K562 (cell line): ENCODE data around the gene MXI1. TPM values are rescaled to one million over a fixed set of nuclear protein-coding genes. Genes with fewer than 3 reads are reported as not detected.

ENCODE experiments used
- CBFA2T3 ChIP-seq: fragments of 450-650 bp; IDR thresholded peaks from 2 replicates; pipeline ENCODE4 v1.6.1; 2017
- CHD2 ChIP-seq: IDR thresholded peaks from 2 replicates; pipeline ENCODE4 v1.6.1; 2011; ENCODE audit warnings: low read depth, low read length
- CREB1 ChIP-seq, 2 experiments: sonication (generic) in 1 of 2; formaldehyde crosslinking in 1 of 2; IDR thresholded peaks; 2 replicates each; pipeline versions ENCODE4 v1.6.1 to v1.8.0; 2012 to 2022; ENCODE audit warnings: inconsistent platforms in 1 of 2, mild to moderate bottlenecking in 1 of 2, missing genetic modification reagents in 1 of 2, moderate library complexity in 1 of 2
- CTBP1 ChIP-seq: fragments of 450-650 bp; IDR thresholded peaks from 2 replicates; pipeline ENCODE4 v1.6.1; 2016; ENCODE audit warnings: borderline replicate concordance
- GABPB1 ChIP-seq: sonication (generic); formaldehyde crosslinking; IDR thresholded peaks from 2 replicates; pipeline ENCODE4 v1.8.0; 2022; ENCODE audit warnings: mild to moderate bottlenecking, missing genetic modification reagents
- HCFC1 ChIP-seq: IDR thresholded peaks from 2 replicates; pipeline ENCODE4 v1.6.1; 2012; ENCODE audit warnings: low read depth, low read length, improper control_type of control experiment
- KDM2B ChIP-seq: fragments of 250-450 bp; sonication (Bioruptor Pico); IDR thresholded peaks from 2 replicates; pipeline ENCODE4 v1.8.0; 2021; ENCODE audit warnings: mild to moderate bottlenecking, moderate library complexity
- MIER1 ChIP-seq: fragments of 450-650 bp; IDR thresholded peaks from 2 replicates; pipeline ENCODE4 v1.6.1; 2016; ENCODE audit warnings: antibody characterized with exemption, mild to moderate bottlenecking, low read depth
- MYBL2 ChIP-seq, 2 experiments: fragments of 450-650 bp in 1 of 2; sonication (generic) in 1 of 2; formaldehyde crosslinking in 1 of 2; IDR thresholded peaks; 2 replicates each; pipeline versions ENCODE4 v1.6.1 to v1.8.1; 2017 to 2022; ENCODE audit warnings: borderline replicate concordance in 1 of 2, inconsistent platforms in 1 of 2, low read depth in 1 of 2, mild to moderate bottlenecking in 1 of 2, missing genetic modification reagents in 1 of 2, moderate library complexity in 1 of 2
- NR2C2 ChIP-seq, 2 experiments: fragments of 200-800 bp in 1 of 2; sonication (Bioruptor generic) in 1 of 2; sonication (generic) in 1 of 2; formaldehyde crosslinking in 1 of 2; IDR thresholded peaks; 2 replicates each; pipeline versions ENCODE4 v1.6.1 to v1.8.0; 2016 to 2022; ENCODE audit warnings: mild to moderate bottlenecking in 1 of 2, missing compliant biosample characterization in 1 of 2, missing genetic modification characterization in 1 of 2, missing genetic modification reagents in 1 of 2
- SIRT6 ChIP-seq: IDR thresholded peaks from one replicate; pipeline ENCODE4 v1.6.1; 2012; ENCODE audit warnings: low read depth, mild to moderate bottlenecking, control low read depth, inconsistent platforms, low read length, moderate library complexity
- STAT5B ChIP-seq: fragments of 250-450 bp; sonication (Bioruptor Pico); IDR thresholded peaks from 2 replicates; pipeline ENCODE4 v1.8.0; 2021; ENCODE audit warnings: mild to moderate bottlenecking, inconsistent platforms
- TAF1 ChIP-seq: IDR thresholded peaks from 2 replicates; pipeline ENCODE4 v1.6.1; 2011; ENCODE audit warnings: mild to moderate bottlenecking, low read length, moderate library complexity; ENCODE audit not compliant: insufficient read depth, control insufficient read depth, severe bottlenecking; ENCODE audit errors: extremely low read depth
- TARDBP ChIP-seq: fragments of 450-650 bp; IDR thresholded peaks from 2 replicates; pipeline ENCODE4 v1.6.1; 2016
- TEAD4 ChIP-seq, 2 experiments: sonication (generic) in 1 of 2; formaldehyde crosslinking in 1 of 2; IDR thresholded peaks; 2 replicates each; pipeline versions ENCODE4 v1.6.1 to v1.8.0; 2012 to 2022; ENCODE audit warnings: borderline replicate concordance in 1 of 2, inconsistent platforms in 1 of 2, low read length in 1 of 2, mild to moderate bottlenecking in 1 of 2, missing genetic modification reagents in 1 of 2
- ZBED1 ChIP-seq: IDR thresholded peaks from 2 replicates; pipeline ENCODE4 v1.6.1; 2014
- ZNF41 ChIP-seq: fragments of 250-450 bp; sonication (Bioruptor Pico); conservative IDR thresholded peaks from 2 replicates; pipeline ENCODE4 v1.4.0; 2020; ENCODE audit warnings: mild to moderate bottlenecking
- ZNF717 ChIP-seq: fragments of 250-450 bp; sonication (Bioruptor Pico); IDR thresholded peaks from 2 replicates; pipeline ENCODE4 v1.5.0; 2021
- ZNF766 ChIP-seq: fragments of 200-800 bp; sonication (Bioruptor generic); conservative IDR thresholded peaks from 2 replicates; pipeline ENCODE4 v1.6.1; 2016; ENCODE audit warnings: missing genetic modification characterization, missing compliant biosample characterization
- polyA plus RNA-seq, 8 experiments: library from polyadenylated mRNA; depleted of rRNA in 4 of 8; stranded (reverse) in 5 of 8; unstranded in 3 of 8; fragments of >200 nt; fragmentation: Nextera tagmentation in 2 of 8; fragmentation: Illumina TruSeq in 1 of 8; extraction: Ambion mirVana in 2 of 8; extraction: Trizol in 1 of 8; gene quantifications; 2 replicates each; pipeline versions ENCODE4 v1.2.1 to v1.2.3, GENCODE V29; 2011 to 2014; ENCODE audit warnings: inconsistent platforms in 1 of 8, missing spikeins in 1 of 8
- total RNA-seq, 7 experiments: library from RNA; depleted of rRNA in 6 of 7; stranded (reverse); fragments of >200 nt in 6 of 7; fragmentation: Illumina TruSeq in 2 of 7; extraction: Trizol in 2 of 7; gene quantifications; 2 replicates each; pipeline versions ENCODE4 v1.2.1 to v1.2.3, GENCODE V29; 2011 to 2021; ENCODE audit warnings: low replicate concordance in 1 of 7
- TF ChIP-seq, protein P1 (sequence below): fragments of 250-450 bp; sonication (Bioruptor Pico); IDR thresholded peaks from 2 replicates; pipeline ENCODE4 v1.8.0; 2022; ENCODE audit warnings: inconsistent platforms
- TF ChIP-seq, protein P2 (sequence below), 2 experiments: IDR thresholded peaks in 1 of 2; conservative IDR thresholded peaks in 1 of 2; 2 replicates each; pipeline ENCODE4 v1.6.1; 2016; ENCODE audit warnings: low read depth in 2 of 2, mild to moderate bottlenecking in 1 of 2, missing compliant biosample characterization in 1 of 2, missing genetic modification characterization in 1 of 2, moderate library complexity in 1 of 2
- TF ChIP-seq, protein P3 (sequence below): sonication (generic); formaldehyde crosslinking; IDR thresholded peaks from 2 replicates; pipeline ENCODE4 v1.8.1; 2023; ENCODE audit warnings: mild to moderate bottlenecking, missing genetic modification reagents

MXI1 gene
- total and polyA plus RNA-seq, 9 of the 15 experiments (the other 6 are each of a cell fraction or from before 2014, with no cell fraction given) = 9.1 to 23.7 (median 14.8) TPM

DNA sequence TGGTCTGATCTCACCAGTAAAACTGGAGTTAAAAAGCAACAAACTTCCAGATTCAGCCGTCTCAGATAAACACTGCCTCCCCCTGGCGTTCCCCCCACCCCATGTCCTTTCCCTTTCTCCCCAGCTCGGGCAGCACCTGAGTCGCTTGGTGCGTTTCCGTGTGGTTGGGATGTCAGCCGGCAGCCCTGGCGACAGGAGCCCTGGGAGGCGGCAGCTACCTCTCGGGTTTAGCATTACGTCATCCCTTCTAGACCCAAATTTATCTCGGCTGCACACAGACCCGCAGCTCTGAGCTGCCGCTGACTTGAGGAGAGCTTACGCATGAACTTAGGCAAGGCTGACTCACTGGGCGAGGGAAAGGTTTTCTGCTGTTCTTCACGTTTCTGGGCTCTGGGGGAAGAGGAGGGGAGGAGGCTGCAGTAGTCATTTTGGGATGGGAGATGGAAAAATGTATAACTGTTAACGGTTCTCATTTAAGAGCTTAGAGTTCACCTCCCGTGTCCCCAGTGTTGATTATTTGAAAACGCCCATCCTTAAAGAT lies 14.4 kb downstream of the MXI1 start (continued):
- TF ChIP-seq, protein P1, sequence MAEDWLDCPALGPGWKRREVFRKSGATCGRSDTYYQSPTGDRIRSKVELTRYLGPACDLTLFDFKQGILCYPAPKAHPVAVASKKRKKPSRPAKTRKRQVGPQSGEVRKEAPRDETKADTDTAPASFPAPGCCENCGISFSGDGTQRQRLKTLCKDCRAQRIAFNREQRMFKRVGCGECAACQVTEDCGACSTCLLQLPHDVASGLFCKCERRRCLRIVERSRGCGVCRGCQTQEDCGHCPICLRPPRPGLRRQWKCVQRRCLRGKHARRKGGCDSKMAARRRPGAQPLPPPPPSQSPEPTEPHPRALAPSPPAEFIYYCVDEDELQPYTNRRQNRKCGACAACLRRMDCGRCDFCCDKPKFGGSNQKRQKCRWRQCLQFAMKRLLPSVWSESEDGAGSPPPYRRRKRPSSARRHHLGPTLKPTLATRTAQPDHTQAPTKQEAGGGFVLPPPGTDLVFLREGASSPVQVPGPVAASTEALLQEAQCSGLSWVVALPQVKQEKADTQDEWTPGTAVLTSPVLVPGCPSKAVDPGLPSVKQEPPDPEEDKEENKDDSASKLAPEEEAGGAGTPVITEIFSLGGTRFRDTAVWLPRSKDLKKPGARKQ (CRISPR knock-in tag) = no peak
- no peak for TF ChIP-seq STAT5B (CRISPR knock-in tag)
- peak; percentile 92 for TF ChIP-seq CTBP1
- no peak for TF ChIP-seq MIER1
- TF ChIP-seq MYBL2 (IDR thresholded peaks at IDR 0.05; ENCODE audit: low read depth) = no peak
- TF ChIP-seq MYBL2 (CRISPR knock-in tag; IDR thresholded peaks at IDR 0.05; ENCODE audit: borderline replicate concordance) = no peak
- TF ChIP-seq TEAD4 (IDR thresholded peaks at IDR 0.05; ENCODE audit: low read length) = no peak; the same call in 1 of the 2 replicates
- TF ChIP-seq TEAD4 (CRISPR knock-in tag; IDR thresholded peaks at IDR 0.05; ENCODE audit: borderline replicate concordance) = no peak
- TF ChIP-seq HCFC1 = no peak
- peak; percentile 76; the same call in 1 of the 2 replicates for TF ChIP-seq ZNF766 (CRISPR knock-in tag)
- no peak for TF ChIP-seq GABPB1 (CRISPR knock-in tag)
- TF ChIP-seq, protein P2, sequence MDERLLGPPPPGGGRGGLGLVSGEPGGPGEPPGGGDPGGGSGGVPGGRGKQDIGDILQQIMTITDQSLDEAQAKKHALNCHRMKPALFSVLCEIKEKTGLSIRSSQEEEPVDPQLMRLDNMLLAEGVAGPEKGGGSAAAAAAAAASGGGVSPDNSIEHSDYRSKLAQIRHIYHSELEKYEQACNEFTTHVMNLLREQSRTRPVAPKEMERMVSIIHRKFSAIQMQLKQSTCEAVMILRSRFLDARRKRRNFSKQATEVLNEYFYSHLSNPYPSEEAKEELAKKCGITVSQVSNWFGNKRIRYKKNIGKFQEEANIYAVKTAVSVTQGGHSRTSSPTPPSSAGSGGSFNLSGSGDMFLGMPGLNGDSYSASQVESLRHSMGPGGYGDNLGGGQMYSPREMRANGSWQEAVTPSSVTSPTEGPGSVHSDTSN (CRISPR knock-in tag; IDR thresholded peaks at IDR 0.05; ENCODE audit: low read depth) = no peak
- TF ChIP-seq, protein P2 (tag; conservative IDR thresholded peaks at IDR 0.05; ENCODE audit: low read depth) = no peak
- TF ChIP-seq, protein P3, sequence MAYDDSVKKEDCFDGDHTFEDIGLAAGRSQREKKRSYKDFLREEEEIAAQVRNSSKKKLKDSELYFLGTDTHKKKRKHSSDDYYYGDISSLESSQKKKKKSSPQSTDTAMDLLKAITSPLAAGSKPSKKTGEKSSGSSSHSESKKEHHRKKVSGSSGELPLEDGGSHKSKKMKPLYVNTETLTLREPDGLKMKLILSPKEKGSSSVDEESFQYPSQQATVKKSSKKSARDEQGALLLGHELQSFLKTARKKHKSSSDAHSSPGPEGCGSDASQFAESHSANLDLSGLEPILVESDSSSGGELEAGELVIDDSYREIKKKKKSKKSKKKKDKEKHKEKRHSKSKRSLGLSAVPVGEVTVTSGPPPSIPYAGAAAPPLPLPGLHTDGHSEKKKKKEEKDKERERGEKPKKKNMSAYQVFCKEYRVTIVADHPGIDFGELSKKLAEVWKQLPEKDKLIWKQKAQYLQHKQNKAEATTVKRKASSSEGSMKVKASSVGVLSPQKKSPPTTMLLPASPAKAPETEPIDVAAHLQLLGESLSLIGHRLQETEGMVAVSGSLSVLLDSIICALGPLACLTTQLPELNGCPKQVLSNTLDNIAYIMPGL (CRISPR knock-in tag) = no peak
- no peak for TF ChIP-seq ZNF41
- TF ChIP-seq SIRT6 = no peak
- TF ChIP-seq TARDBP = no peak
- TF ChIP-seq NR2C2 (CRISPR knock-in tag; IDR thresholded peaks at IDR 0.05) = no peak
- no peak for TF ChIP-seq NR2C2 (tag; IDR thresholded peaks at IDR 0.05)
- TF ChIP-seq TAF1 = peak; percentile 58
- no peak for TF ChIP-seq CHD2
- peak; percentile 73 for TF ChIP-seq CBFA2T3
- TF ChIP-seq CREB1 (IDR thresholded peaks at IDR 0.05) = peak; percentile 56; the same call in 1 of the 2 replicates
- TF ChIP-seq CREB1 (CRISPR knock-in tag; IDR thresholded peaks at IDR 0.05) = peak; percentile 51; the same call in 1 of the 2 replicates
- no peak for TF ChIP-seq ZBED1
- no peak for TF ChIP-seq ZNF717 (CRISPR knock-in tag)
- no peak for TF ChIP-seq KDM2B (CRISPR knock-in tag)
